SU-DHL-6 (cell line): ENCODE measurements around the gene PRDM15.

Source experiments
- H2AFZ ChIP-seq: fragments of 200-600 bp; sonication (generic); 2 replicates; pipeline ENCODE4 v1.6.1; 2014; ENCODE audit warnings: low read depth, mild to moderate bottlenecking, moderate library complexity, mixed read lengths, antibody characterized with exemption, low read length; ENCODE audit not compliant: severe bottlenecking
- H3F3A ChIP-seq: fragments of 200-600 bp; shearing (Covaris generic); 2 replicates; pipeline ENCODE4 v1.6.0; 2016; ENCODE audit warnings: antibody characterized with exemption, mild to moderate bottlenecking; ENCODE audit not compliant: insufficient read depth
- H3K27ac ChIP-seq: fragments of 200-600 bp; sonication (generic); 2 replicates; pipeline ENCODE4 v1.5.1; 2016; ENCODE audit warnings: low read depth, mild to moderate bottlenecking, low read length, moderate library complexity, mixed read lengths
- H3K27me3 ChIP-seq: fragments of 200-600 bp; sonication (generic), shearing (Covaris generic); 2 replicates; pipeline ENCODE4 v1.6.0; 2014; ENCODE audit warnings: mild to moderate bottlenecking, low read length
- H3K36me3 ChIP-seq: fragments of 200-600 bp; sonication (generic); 2 replicates; pipeline ENCODE4 v1.6.1; 2014; ENCODE audit warnings: mild to moderate bottlenecking, low read length, mixed read lengths
- H3K4me2 ChIP-seq: fragments of 300-600, 200-600 bp; shearing (Covaris generic), sonication (generic); 2 replicates; pipeline ENCODE4 v1.6.0; 2014; ENCODE audit warnings: low read length, low read depth, mild to moderate bottlenecking; ENCODE audit not compliant: poor library complexity, severe bottlenecking
- H3K4me3 ChIP-seq: fragments of 200-600 bp; sonication (generic); 2 replicates; pipeline ENCODE4 v1.5.1; 2014; ENCODE audit warnings: antibody characterized with exemption, low read length, mild to moderate bottlenecking, mixed read lengths; ENCODE audit not compliant: insufficient read depth, poor library complexity, severe bottlenecking
- H3K79me2 ChIP-seq: fragments of 200-600 bp; sonication (generic); 2 replicates; pipeline ENCODE4 v1.6.1; 2014; ENCODE audit warnings: mild to moderate bottlenecking, low read length, moderate library complexity; ENCODE audit not compliant: insufficient read depth
- H3K9ac ChIP-seq: fragments of 200-600 bp; sonication (generic); 2 replicates; pipeline ENCODE4 v1.7.0; 2014; ENCODE audit warnings: mild to moderate bottlenecking, low read length
- H3K9me2 ChIP-seq: fragments of 200-600 bp; sonication (generic); replicated peaks from 2 replicates; pipeline ENCODE4 v1.6.1; 2014; ENCODE audit warnings: low read length; ENCODE audit not compliant: insufficient read depth
- H3K9me3 ChIP-seq: fragments of 200-600 bp; sonication (generic); 2 replicates; pipeline ENCODE4 v1.6.1; 2014; ENCODE audit warnings: low read length, mixed read lengths; ENCODE audit not compliant: insufficient read depth
- H4K20me1 ChIP-seq: fragments of 200-600 bp; sonication (generic); 2 replicates; pipeline ENCODE4 v1.6.1; 2014; ENCODE audit warnings: low read depth, mild to moderate bottlenecking, antibody characterized with exemption, low read length, moderate library complexity, mixed read lengths
- EZH2phosphoT487 ChIP-seq: fragments of 200-600 bp; sonication (generic), shearing (Covaris generic); conservative IDR thresholded peaks from 2 replicates; pipeline ENCODE4 v1.6.1; 2018; ENCODE audit warnings: mild to moderate bottlenecking, antibody characterized with exemption, low read length, moderate library complexity, mixed read lengths
- TF ChIP-seq, protein P1 (sequence below): fragments of 200-600 bp; sonication (generic); IDR thresholded peaks from one replicate; pipeline ENCODE4 v1.5.1; 2017; ENCODE audit warnings: antibody characterized with exemption, mild to moderate bottlenecking, low read length, moderate library complexity; ENCODE audit not compliant: insufficient read depth, poor library complexity, severe bottlenecking

The PRDM15 gene

DNA sequence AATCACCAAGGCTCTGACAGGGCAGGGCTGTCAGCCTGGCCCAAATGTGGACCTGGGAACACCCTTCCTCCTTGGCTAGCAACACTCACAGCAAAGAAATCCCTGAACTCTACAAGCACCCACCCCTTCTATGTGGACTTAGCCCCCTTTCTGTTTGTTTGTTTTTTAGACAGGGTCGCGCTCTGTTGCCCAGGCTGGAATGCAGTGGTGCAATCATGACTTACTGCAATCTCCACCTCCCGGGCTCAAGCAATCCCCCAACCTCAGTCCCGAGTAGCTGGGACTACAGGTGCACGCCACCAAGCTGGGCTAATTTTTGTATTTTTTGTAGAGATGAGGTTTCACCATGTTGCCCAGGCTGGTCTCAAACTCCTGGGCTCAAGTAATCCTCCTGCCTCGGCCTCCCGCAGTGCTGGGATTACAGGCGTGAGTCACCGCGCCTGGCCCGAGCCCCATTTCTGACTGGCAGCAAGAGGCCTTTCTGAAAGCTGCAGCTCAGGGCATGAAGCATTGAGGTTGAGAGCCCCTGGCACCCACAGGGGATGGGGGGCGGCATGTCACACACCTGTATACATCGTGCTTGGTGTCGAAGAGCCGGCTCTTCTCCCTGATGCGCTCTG lies 128.5 kb downstream of the PRDM15 start:
- H3F3A ChIP-seq = no peaks in the 10 kb centered on the region
- H4K20me1 ChIP-seq = no peaks in the 10 kb centered on the region
- no peaks in the 10 kb centered on the region; the same call in 1 of the 2 replicates for H3K27me3 ChIP-seq
- no peak for TF ChIP-seq EZH2phosphoT487
- TF ChIP-seq, protein P1, sequence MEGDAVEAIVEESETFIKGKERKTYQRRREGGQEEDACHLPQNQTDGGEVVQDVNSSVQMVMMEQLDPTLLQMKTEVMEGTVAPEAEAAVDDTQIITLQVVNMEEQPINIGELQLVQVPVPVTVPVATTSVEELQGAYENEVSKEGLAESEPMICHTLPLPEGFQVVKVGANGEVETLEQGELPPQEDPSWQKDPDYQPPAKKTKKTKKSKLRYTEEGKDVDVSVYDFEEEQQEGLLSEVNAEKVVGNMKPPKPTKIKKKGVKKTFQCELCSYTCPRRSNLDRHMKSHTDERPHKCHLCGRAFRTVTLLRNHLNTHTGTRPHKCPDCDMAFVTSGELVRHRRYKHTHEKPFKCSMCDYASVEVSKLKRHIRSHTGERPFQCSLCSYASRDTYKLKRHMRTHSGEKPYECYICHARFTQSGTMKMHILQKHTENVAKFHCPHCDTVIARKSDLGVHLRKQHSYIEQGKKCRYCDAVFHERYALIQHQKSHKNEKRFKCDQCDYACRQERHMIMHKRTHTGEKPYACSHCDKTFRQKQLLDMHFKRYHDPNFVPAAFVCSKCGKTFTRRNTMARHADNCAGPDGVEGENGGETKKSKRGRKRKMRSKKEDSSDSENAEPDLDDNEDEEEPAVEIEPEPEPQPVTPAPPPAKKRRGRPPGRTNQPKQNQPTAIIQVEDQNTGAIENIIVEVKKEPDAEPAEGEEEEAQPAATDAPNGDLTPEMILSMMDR = no peak
- no peak overlapping the region for H3K4me2 ChIP-seq
- H3K9me3 ChIP-seq = no peaks in the 10 kb centered on the region
- H3K79me2 ChIP-seq = no peaks in the 10 kb centered on the region
- no peak overlapping the region for H3K27ac ChIP-seq
- no peak overlapping the region for H3K4me3 ChIP-seq
- H3K9ac ChIP-seq = no peak overlapping the region
- H3K9me2 ChIP-seq = no peaks in the 10 kb centered on the region
- H3K36me3 ChIP-seq = no peaks in the 10 kb centered on the region
- no peak overlapping the region for H2AFZ ChIP-seq

DNA sequence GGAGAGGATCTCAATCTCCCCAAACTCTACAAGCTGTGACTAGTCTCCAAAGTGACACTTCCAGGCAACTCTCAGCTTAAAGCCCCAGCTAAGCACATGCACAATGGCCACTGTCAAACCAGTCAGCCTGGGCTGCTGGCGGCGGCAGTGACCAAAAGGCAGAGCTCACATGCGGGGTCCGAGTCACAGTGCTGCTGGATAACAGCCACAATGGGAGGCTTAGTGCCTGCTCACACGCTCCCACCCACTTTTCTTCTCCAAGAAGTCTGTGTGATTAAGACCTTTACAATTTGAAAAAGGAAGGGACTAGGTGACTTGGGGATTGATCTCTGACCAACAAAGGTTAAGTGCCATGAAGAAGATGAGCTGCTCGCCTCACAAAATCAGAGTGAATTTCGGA lies 129.1 kb downstream of the PRDM15 start:
- no peaks in the 10 kb centered on the region; the same call in 1 of the 2 replicates for H3K27me3 ChIP-seq
- no peak overlapping the region for H3K4me3 ChIP-seq
- no peak overlapping the region for H2AFZ ChIP-seq
- H3K9ac ChIP-seq = no peak overlapping the region
- TF ChIP-seq, protein P1 = no peak
- TF ChIP-seq EZH2phosphoT487 = no peak
- H3K9me3 ChIP-seq = no peaks in the 10 kb centered on the region
- no peaks in the 10 kb centered on the region for H4K20me1 ChIP-seq
- H3K27ac ChIP-seq = no peak overlapping the region
- no peaks in the 10 kb centered on the region for H3F3A ChIP-seq
- H3K79me2 ChIP-seq = no peaks in the 10 kb centered on the region
- H3K4me2 ChIP-seq = no peak overlapping the region
- H3K9me2 ChIP-seq = no peaks in the 10 kb centered on the region
- no peaks in the 10 kb centered on the region for H3K36me3 ChIP-seq

DNA sequence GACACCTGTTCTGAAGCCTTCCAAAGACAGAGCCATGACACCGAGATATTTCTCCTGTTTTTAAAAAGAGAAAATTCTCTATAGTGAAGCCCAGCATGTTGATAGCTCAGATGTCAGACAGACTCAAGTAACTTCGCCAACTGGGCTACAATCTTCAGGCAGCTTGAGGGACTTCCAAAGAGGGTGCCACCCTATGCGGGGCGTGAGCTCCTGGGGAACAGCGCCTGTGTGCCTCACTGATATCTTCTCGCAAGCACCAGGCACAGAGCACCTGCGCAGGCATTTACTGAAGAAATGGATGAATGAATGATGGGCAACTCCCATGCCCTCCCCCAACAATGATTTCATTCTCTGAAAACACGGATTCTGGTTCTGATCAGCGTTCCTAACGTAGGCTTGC lies 129.9 kb downstream of the PRDM15 start:
- no peak overlapping the region for H3K27ac ChIP-seq
- no peaks in the 10 kb centered on the region for H3K9me3 ChIP-seq
- H3K79me2 ChIP-seq = no peaks in the 10 kb centered on the region
- H4K20me1 ChIP-seq = no peaks in the 10 kb centered on the region
- H2AFZ ChIP-seq = no peak overlapping the region
- H3K9ac ChIP-seq = no peak overlapping the region
- H3K27me3 ChIP-seq = no peaks in the 10 kb centered on the region; the same call in 1 of the 2 replicates
- H3K4me2 ChIP-seq = no peak overlapping the region
- H3F3A ChIP-seq = no peaks in the 10 kb centered on the region
- no peaks in the 10 kb centered on the region for H3K36me3 ChIP-seq
- no peak overlapping the region for H3K4me3 ChIP-seq
- H3K9me2 ChIP-seq = no peaks in the 10 kb centered on the region
- TF ChIP-seq, protein P1 = no peak
- TF ChIP-seq EZH2phosphoT487 = no peak
